ENCODE data around the gene EPGN.
"Not testable (repeated sequence)": the region's sequence is repeated elsewhere in the genome, so short reads cannot be mapped to it uniquely, and the experiment has no call there.

Gene EPGN

DNA sequence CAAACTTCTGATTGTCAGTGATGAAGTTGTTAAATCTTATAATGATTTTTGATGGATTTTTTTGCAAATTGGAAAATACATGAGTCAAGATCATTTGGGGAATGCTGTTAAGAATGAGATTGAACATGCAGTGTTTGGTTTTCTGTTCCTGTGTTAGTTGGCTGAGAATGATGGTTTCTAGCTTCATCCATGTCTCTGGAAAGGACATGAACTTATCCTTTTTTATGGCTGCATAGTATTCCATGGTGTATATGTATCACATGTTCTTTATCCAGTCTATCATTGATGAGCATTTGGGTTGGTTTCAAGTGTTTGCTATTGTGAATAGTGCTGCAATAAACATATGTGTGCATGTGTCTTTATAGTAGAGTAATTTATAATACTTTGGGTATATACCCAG, 32.2 kb downstream of the EPGN start:
- DNase-seq (ENCODE audit: low read depth), result not testable (repeated sequence)

DNA sequence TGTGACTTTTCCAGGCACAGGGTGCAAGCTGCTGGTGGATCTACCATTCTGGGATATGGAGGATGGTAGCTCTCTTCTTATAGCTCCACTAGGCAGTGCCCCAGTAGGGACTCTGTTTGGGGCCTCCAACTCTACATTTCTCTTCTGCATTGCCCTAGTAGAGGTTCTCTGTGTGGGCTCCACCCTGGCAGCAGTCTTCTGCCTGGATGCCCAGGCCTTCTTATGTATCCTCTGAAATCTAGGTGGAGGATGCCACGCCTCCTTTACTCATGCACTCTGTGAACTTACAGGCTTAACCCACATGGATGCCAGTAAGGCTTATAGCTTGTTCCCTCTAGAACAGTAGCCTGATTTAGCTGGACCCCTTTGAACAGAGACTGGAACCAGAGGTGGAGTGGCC, 35.8 kb downstream of the EPGN start:
- no peak for DNase-seq (ENCODE audit: low read depth)

DNA sequence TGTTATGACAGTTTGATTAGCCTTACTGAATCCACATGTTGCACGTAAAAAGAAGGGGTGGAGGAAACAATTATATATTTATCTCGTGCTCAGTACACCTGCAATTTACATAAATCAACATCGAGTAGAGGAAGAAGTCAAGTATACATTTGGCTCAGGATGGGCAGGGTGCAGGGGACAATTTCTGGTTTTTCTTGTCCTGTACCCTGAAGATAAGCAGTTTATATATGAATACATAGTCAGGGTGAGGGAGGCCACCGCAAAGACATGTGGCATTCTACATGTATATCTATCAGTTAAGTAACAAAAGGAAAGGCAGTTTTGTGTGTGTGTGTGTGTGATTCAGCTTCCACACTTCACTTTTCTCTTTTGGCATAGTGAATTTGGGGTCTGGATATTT, 45.6 kb downstream of the EPGN start:
- no peak for DNase-seq (ENCODE audit: low read depth)

DNA sequence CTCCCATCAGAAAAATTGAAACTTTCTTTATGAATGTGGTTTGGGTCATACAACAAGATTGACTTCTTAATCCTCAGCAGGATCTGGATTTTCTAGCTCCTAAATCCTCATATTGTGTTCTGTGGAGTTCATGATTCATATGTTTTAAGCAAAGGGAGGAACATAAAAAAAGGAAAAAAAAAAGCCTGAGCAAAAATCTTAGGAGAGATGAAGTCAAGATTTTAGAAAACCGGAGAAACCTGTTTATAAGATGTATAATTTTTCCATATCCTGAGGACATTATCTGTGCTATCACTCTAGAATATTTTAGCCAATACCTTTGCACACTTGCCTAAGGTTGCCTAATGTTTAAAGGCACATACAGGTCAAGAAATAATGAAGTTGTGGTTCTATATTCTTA, 49.7 kb downstream of the EPGN start:
- no peak for DNase-seq (ENCODE audit: low read depth)

DNA sequence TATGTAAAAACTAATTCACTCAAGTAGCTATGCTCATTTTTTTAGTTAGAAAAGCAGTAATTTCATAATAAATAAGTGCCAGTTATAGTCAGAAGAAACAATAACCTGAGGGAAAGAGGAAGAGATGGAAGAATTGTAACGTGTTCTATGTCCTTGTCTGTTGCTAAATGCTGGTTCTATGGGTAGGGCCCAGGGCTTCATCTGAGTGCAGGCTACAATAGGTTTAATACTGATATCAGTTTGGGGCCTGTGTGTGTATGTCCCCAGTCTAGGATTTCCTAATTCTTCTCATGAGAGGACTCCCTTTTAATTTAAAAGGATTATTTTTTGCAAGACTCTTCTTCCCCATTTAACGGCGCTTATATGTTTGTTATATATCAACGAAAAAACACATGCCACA, 53.4 kb downstream of the EPGN start:
- no peak for DNase-seq (ENCODE audit: low read depth)

DNA sequence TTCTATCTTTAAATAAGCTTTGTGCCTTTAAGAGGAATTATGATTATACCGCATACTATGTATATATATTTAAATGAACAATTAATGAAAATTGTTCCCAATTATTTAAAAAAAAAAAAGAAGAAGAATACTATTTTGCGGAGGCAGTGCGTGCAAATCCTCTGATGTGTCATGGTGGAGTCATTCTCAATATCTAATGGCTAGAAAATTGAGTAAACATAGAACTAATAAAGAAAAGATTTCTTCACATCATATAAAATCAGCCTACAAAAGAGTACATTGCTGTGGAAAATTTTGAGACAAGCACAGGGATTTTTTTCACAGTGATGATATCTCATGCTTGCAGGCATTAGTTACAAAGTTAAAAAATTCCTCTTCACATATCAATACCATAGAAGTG, 54.1 kb downstream of the EPGN start:
- DNase-seq (ENCODE audit: low read depth), result no peak

DNA sequence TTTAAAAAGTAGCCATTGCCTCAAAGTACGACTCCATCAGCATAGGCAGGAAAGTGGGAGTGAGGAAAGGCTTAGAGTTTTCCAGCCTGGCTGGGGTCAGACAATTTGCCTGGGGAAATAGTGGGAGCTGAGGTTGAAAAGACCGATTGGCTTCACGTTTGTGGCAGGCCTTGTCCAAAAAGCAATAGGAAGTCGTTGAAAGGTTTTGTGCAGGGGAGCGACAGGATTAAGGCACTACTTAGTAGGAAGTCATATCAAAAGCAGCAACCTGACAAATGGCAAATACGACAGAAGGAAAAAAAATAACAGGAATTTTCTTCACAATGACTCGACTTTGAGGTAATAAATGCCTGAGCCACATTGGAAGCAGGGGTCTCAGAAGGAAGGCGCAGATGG, 56.0 kb downstream of the EPGN start:
- no peak for DNase-seq (ENCODE audit: low read depth)

DNA sequence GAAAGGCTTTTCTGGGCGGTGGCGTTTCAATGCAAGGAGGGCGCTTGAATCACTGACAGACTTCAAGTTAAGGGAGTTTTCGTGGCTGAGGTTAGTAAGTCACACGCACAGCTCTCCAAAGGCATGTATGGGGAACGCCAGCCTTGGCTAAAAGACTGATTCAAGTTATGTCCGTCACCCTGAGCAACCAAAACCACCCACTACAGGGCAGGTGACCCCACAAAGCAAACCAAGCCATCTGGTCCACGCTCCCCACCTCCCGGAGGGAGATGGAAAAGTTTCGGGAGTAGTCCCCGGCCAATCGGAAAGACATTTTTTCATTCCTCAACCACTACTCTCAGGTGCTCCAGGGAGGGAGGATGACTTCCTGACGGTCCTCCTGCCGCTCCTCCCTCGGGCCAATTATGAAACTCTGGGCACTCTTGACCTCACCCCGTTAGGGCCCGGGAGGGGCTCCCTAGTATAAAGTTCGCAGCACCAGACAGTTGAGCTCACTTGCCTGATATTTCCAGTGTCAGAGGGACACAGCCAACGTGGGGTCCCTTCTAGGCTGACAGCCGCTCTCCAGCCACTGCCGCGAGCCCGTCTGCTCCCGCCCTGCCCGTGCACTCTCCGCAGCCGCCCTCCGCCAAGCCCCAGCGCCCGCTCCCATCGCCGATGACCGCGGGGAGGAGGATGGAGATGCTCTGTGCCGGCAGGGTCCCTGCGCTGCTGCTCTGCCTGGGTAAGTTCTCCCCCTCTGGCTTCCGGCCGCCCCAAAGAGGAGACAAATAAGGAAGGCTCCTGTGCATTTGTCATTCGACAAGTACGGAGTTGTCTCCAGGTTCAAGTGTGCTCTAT, 56.6 kb downstream of the EPGN start, which contains the start of gene EREG:
Gene EREG, plus strand, starts transcription at position 494 of the 840 bp plus-strand sequence. Its CDS starts 164 bp downstream, at position 658.
- DNase-seq (ENCODE audit: low read depth), result no peak

DNA sequence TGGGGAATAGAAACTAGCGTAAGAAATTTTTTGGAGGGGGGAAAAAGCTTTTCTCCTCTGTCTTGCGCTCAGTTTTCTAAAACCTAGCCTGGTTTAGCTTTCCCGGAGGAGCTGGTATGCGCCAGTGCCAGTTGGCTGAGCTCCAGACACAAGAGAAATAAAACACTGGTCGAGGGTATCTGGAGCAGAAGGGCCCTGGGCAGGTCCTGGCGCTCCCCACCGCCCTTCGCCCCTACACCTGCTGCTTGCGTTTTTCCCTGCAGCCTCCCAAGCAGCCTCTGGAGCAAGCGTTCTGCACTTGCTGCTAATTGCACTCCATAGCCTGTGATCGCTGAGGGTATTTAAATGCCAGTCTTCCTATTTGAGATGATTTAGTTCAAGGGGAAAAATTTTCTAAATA, 57.5 kb downstream of the EPGN start:
- no peak for DNase-seq (ENCODE audit: low read depth)

Data from activated gamma-delta T cell treated with anti-CD3 and anti-CD28 coated beads, Interleukin-2, amount 50 U/mL, for 16 hours (primary cell).